ENCODE results near the gene CPSF4. TPM values are rescaled to one million over a fixed set of nuclear protein-coding genes. Genes with fewer than 3 reads are reported as not detected.

Gene CPSF4
- total and polyA plus RNA-seq, 4 donors, result 19.6 to 60.9 (median 44.8) TPM

GRCh38 chr7:99473315-99473596 is 34.5 kb downstream of the CPSF4 start:
- Histone ChIP-seq H3K27ac (ENCODE audit: low read depth, low read length) (peak overlapping the region; percentile 77), H3K27me3 (ENCODE audit: control insufficient read depth, insufficient read depth, low read length) (no peaks in the 10 kb centered on the region), H3K4me3 (ENCODE audit: low read depth, low read length) (peak overlapping the region; percentile 93), H3K36me3 (ENCODE audit: control insufficient read depth, insufficient read depth, low read length) (peaks cover 7% of the 10 kb centered on the region), H3K4me1 (ENCODE audit: control insufficient read depth, insufficient read depth, low read length) (peaks cover 9% of the 10 kb centered on the region), H3K9me3 (ENCODE audit: control insufficient read depth, insufficient read depth, low read length) (no peaks in the 10 kb centered on the region)
- peak in 4 of 6 donors; percentile 7 to 77 (median 32) for DNase-seq (ENCODE audit: low read depth in 4 of 6, low spot score in 6 of 6)
- 0% methylated on average over 4 of the region's 7 CpGs for WGBS (ENCODE audit: insufficient coverage)

- no peak for DNase-seq (ENCODE audit: low read depth in 4 of 6, low spot score in 6 of 6)
- WGBS (ENCODE audit: insufficient coverage), result 78% methylated on average over 3 of the region's 5 CpGs
Observed at GRCh38 chr7:99476107-99476506, 37.4 kb downstream of the CPSF4 start.

GRCh38 chr7:99478464-99479440 is 40.0 kb downstream of the CPSF4 start:
- Histone ChIP-seq H3K4me3 (ENCODE audit: low read depth, low read length) (no peak overlapping the region), H3K9me3 (ENCODE audit: control insufficient read depth, insufficient read depth, low read length) (no peaks in the 10 kb centered on the region), H3K27me3 (ENCODE audit: control insufficient read depth, insufficient read depth, low read length) (no peaks in the 10 kb centered on the region), H3K27ac (ENCODE audit: low read depth, low read length) (no peak overlapping the region), H3K4me1 (ENCODE audit: control insufficient read depth, insufficient read depth, low read length) (peaks cover 10% of the 10 kb centered on the region), H3K36me3 (ENCODE audit: control insufficient read depth, insufficient read depth, low read length) (peaks cover 36% of the 10 kb centered on the region)
- WGBS (ENCODE audit: insufficient coverage), result 90% methylated on average over 10 of the region's 15 CpGs
- no peak for DNase-seq (ENCODE audit: low read depth in 4 of 6, low spot score in 6 of 6)

More at GRCh38 chr7:99476107-99476506, 37.4 kb downstream of the CPSF4 start:
- H3K36me3 ChIP-seq (ENCODE audit: control insufficient read depth, insufficient read depth, low read length), result peaks cover 24% of the 10 kb centered on the region
- no peaks in the 10 kb centered on the region for H3K9me3 ChIP-seq (ENCODE audit: control insufficient read depth, insufficient read depth, low read length)
- peaks cover 14% of the 10 kb centered on the region for H3K4me1 ChIP-seq (ENCODE audit: control insufficient read depth, insufficient read depth, low read length)
- no peak overlapping the region for H3K4me3 ChIP-seq (ENCODE audit: low read depth, low read length)
- H3K27me3 ChIP-seq (ENCODE audit: control insufficient read depth, insufficient read depth, low read length), result no peaks in the 10 kb centered on the region
- peak overlapping the region; percentile 64 for H3K27ac ChIP-seq (ENCODE audit: low read depth, low read length)

- Histone ChIP-seq H3K27ac (ENCODE audit: low read depth, low read length) (no peak overlapping the region), H3K36me3 (ENCODE audit: control insufficient read depth, insufficient read depth, low read length) (peaks cover 30% of the 10 kb centered on the region), H3K27me3 (ENCODE audit: control insufficient read depth, insufficient read depth, low read length) (no peaks in the 10 kb centered on the region), H3K4me1 (ENCODE audit: control insufficient read depth, insufficient read depth, low read length) (no peaks in the 10 kb centered on the region), H3K4me3 (ENCODE audit: low read depth, low read length) (no peak overlapping the region), H3K9me3 (ENCODE audit: control insufficient read depth, insufficient read depth, low read length) (no peaks in the 10 kb centered on the region)
- no peak for DNase-seq (ENCODE audit: low read depth in 4 of 6, low spot score in 6 of 6)
- whole genome bisulfite sequencing (ENCODE audit: insufficient coverage), result 79% methylated on average over 2 of the region's 5 CpGs
Observed at GRCh38 chr7:99485094-99485493, 46.4 kb downstream of the CPSF4 start.

DNA sequence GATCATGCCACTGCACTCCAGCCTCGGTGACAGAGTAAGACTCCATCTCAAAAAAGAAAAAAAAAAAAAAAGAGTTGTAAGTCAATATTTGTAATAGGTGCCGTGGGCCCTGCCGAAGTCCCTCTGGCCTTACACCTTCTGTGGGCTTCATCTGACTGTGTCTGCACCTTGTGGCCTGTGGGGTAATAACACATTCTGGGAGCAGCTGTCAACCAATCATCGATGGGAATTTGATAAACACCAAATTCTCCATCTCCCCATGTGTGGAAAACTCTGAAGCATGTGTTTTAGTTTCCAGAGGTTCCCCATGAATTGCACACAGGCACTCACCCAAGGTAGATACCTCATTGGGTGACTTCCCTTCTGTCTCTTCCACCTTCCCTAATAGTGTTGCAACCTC is 50.5 kb downstream of the CPSF4 start:
- H3K4me1 ChIP-seq (ENCODE audit: control insufficient read depth, insufficient read depth, low read length), result no peaks in the 10 kb centered on the region
- no peak overlapping the region for H3K4me3 ChIP-seq (ENCODE audit: low read depth, low read length)
- no peak overlapping the region for H3K27ac ChIP-seq (ENCODE audit: low read depth, low read length)
- peaks cover 40% of the 10 kb centered on the region for H3K36me3 ChIP-seq (ENCODE audit: control insufficient read depth, insufficient read depth, low read length)
- DNase-seq (ENCODE audit: low read depth in 4 of 6, low spot score in 6 of 6), result no peak
- no peaks in the 10 kb centered on the region for H3K27me3 ChIP-seq (ENCODE audit: control insufficient read depth, insufficient read depth, low read length)
- 80% methylated on average over 1 of the region's 4 CpGs for WGBS (ENCODE audit: insufficient coverage)
- H3K9me3 ChIP-seq (ENCODE audit: control insufficient read depth, insufficient read depth, low read length), result no peaks in the 10 kb centered on the region

DNA sequence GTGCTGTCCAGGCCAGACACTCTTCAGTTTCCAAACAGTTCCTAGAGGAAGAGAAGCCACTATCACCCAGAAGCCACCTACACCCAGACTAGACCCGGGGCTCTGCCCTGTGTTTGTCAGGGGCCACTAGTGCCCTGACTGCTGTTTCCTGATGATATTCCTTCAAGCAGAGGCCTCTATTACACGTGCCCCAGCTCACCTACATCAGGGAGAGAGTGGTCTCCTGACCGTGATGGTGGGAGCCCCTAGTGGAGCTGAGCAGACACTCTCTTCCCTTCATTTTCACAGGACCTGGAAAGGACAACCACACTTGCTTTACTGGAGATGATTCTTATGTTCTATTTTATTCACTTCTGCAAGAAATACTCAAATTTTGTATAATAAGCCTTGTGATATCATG is 52.1 kb downstream of the CPSF4 start:
- Histone ChIP-seq H3K4me3 (ENCODE audit: low read depth, low read length) (no peak overlapping the region), H3K9me3 (ENCODE audit: control insufficient read depth, insufficient read depth, low read length) (no peaks in the 10 kb centered on the region), H3K27me3 (ENCODE audit: control insufficient read depth, insufficient read depth, low read length) (no peaks in the 10 kb centered on the region), H3K36me3 (ENCODE audit: control insufficient read depth, insufficient read depth, low read length) (peaks cover 44% of the 10 kb centered on the region), H3K4me1 (ENCODE audit: control insufficient read depth, insufficient read depth, low read length) (no peaks in the 10 kb centered on the region), H3K27ac (ENCODE audit: low read depth, low read length) (no peak overlapping the region)
- DNase-seq (ENCODE audit: low read depth in 4 of 6, low spot score in 6 of 6), result no peak
- 80% methylated on average over 1 of the region's 3 CpGs for WGBS (ENCODE audit: insufficient coverage)

GRCh38 chr7:99493823-99494222 is 55.1 kb downstream of the CPSF4 start:
- WGBS (ENCODE audit: insufficient coverage), result 100% methylated on average over 1 of the region's 6 CpGs
- H3K4me1 ChIP-seq (ENCODE audit: control insufficient read depth, insufficient read depth, low read length), result peaks cover 7% of the 10 kb centered on the region
- H3K27ac ChIP-seq (ENCODE audit: low read depth, low read length), result no peak overlapping the region
- no peak overlapping the region for H3K4me3 ChIP-seq (ENCODE audit: low read depth, low read length)
- no peaks in the 10 kb centered on the region for H3K27me3 ChIP-seq (ENCODE audit: control insufficient read depth, insufficient read depth, low read length)
- no peak for DNase-seq (ENCODE audit: low read depth in 4 of 6, low spot score in 6 of 6)
- H3K9me3 ChIP-seq (ENCODE audit: control insufficient read depth, insufficient read depth, low read length), result no peaks in the 10 kb centered on the region
- H3K36me3 ChIP-seq (ENCODE audit: control insufficient read depth, insufficient read depth, low read length), result peaks cover 57% of the 10 kb centered on the region

DNA sequence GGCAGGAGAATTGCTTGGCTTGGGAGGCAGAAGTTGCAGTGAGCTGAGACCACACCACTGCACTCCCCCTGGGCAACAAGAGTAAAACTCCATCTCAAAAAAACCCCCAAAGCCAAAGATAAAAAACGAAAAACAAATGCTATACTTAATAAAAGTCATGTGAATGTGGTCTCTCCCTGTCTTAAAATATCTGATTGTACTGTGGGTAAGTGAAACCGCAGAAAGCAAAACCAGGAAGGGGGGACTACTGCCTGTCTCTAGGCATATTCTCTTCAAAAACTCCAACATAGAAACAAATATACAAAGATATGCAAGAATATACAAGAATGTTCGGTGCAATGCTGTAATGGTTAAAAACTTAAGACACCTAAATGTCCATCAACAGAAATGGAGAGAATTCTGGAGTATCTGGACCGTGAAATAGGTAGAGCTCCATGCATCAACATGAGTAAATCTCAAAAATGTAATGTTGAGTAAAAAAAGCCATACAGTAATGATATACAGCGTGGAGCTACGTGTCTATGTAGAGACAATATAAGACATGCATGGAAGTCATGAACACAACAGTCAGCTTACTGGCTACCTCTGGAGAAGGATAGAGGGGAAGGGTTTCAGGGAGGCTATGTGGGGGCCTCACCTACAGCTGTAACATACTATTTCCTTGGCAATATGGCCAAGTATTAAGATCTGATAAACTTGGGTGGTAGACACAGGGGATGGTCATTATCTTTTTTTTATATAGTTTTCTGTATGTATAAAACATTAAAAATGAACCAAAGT is 59.2 kb downstream of the CPSF4 start:
- DNase-seq (ENCODE audit: low read depth in 4 of 6, low spot score in 6 of 6), result no peak
- Histone ChIP-seq H3K36me3 (ENCODE audit: control insufficient read depth, insufficient read depth, low read length) (peaks cover 39% of the 10 kb centered on the region), H3K27me3 (ENCODE audit: control insufficient read depth, insufficient read depth, low read length) (no peaks in the 10 kb centered on the region), H3K4me1 (ENCODE audit: control insufficient read depth, insufficient read depth, low read length) (peaks cover 21% of the 10 kb centered on the region), H3K9me3 (ENCODE audit: control insufficient read depth, insufficient read depth, low read length) (no peaks in the 10 kb centered on the region), H3K27ac (ENCODE audit: low read depth, low read length) (no peak overlapping the region), H3K4me3 (ENCODE audit: low read depth, low read length) (peak overlapping the region; percentile 92)
- WGBS (ENCODE audit: insufficient coverage), result no CpG with 5 or more reads among the region's 6 CpGs

GRCh38 chr7:99498546-99498944 is 59.8 kb downstream of the CPSF4 start:
- peaks cover 21% of the 10 kb centered on the region for H3K4me1 ChIP-seq (ENCODE audit: control insufficient read depth, insufficient read depth, low read length)

More at GRCh38 chr7:99498546-99498944, 59.8 kb downstream of the CPSF4 start:
- H3K27me3 ChIP-seq (ENCODE audit: control insufficient read depth, insufficient read depth, low read length), result no peaks in the 10 kb centered on the region
- 73% methylated on average over 9 of the region's 11 CpGs for WGBS (ENCODE audit: insufficient coverage)
- peak overlapping the region; percentile 92 for H3K4me3 ChIP-seq (ENCODE audit: low read depth, low read length)
- H3K9me3 ChIP-seq (ENCODE audit: control insufficient read depth, insufficient read depth, low read length), result no peaks in the 10 kb centered on the region
- no peak overlapping the region for H3K27ac ChIP-seq (ENCODE audit: low read depth, low read length)
- H3K36me3 ChIP-seq (ENCODE audit: control insufficient read depth, insufficient read depth, low read length), result peaks cover 34% of the 10 kb centered on the region
- no peak for DNase-seq (ENCODE audit: low read depth in 4 of 6, low spot score in 6 of 6)

All from spinal cord (tissue), 10 donors.